ENCODE results near the gene NCOA5. TPM values are rescaled to one million over a fixed set of nuclear protein-coding genes. Genes with fewer than 3 reads are reported as not detected.

NCOA5 gene
- total RNA-seq (2011; cell fraction: chromatin; rRNA removed; ENCODE audit: low replicate concordance), result 10.4 and 11.2 TPM in 2 replicates
- total RNA-seq (2011; cell fraction: nucleolus; rRNA removed), result 6.0 and 6.8 TPM in 2 replicates
- total RNA-seq (2011; cell fraction: nucleoplasm; rRNA removed), result 5.9 and 7.0 TPM in 2 replicates
- 13.5 and 19.2 TPM in 2 replicates for total RNA-seq (2014; rRNA removed)
- total RNA-seq (2014; rRNA removed; fragmentation: Illumina TruSeq; extraction: Trizol), result 11.6 and 11.8 TPM in 2 replicates
- 16.9 and 18.5 TPM in 2 replicates for total RNA-seq (2015; rRNA removed; fragmentation: Illumina TruSeq; extraction: Trizol)
- 17.9 and 19.4 TPM in 2 replicates for total RNA-seq (2021)
- polyA plus RNA-seq (2011; rRNA removed), result 13.3 and 13.8 TPM in 2 replicates
- polyA plus RNA-seq (2011; cell fraction: cytosol; rRNA removed), result 12.9 and 16.1 TPM in 2 replicates
- 14.1 and 16.8 TPM in 2 replicates for polyA plus RNA-seq (2011; cell fraction: nucleus; rRNA removed)
- 16.3 and 19.4 TPM in 2 replicates for polyA plus RNA-seq (2012)
- polyA plus RNA-seq (2014; fragmentation: Illumina TruSeq; extraction: Trizol), result 19.9 and 22.8 TPM in 2 replicates
- polyA plus RNA-seq (2014; fragmentation: Nextera tagmentation; extraction: Ambion mirVana), result 1 to 10 TPM; 3.9 to 4.3 TPM
- polyA plus RNA-seq (2014; rRNA removed), result 12.9 and 17.8 TPM in 2 replicates
- 11.2 and 15.3 TPM in 2 replicates for polyA minus RNA-seq (2011; rRNA and poly(A)+ RNA removed)
- 8.0 and 9.6 TPM in 2 replicates for polyA minus RNA-seq (2011; cell fraction: cytosol; rRNA and poly(A)+ RNA removed)
- 4.3 and 6.8 TPM in 2 replicates for polyA minus RNA-seq (2011; cell fraction: nucleus; rRNA and poly(A)+ RNA removed)
- Bru-seq, nascent RNA, result percentile 83 among the genes with signal in this experiment
- percentile 80 among the genes with signal in this experiment for BruChase-seq, experiment 1, labeled RNA remaining after a 2-hour chase
- BruChase-seq, experiment 2, labeled RNA remaining after a 6-hour chase, result percentile 76 among the genes with signal in this experiment
- long read RNA-seq, experiment 1, transcript NCOA5-201 (8 exons, 3,220 nt), result major isoform, 22 of 115 reads
- long read RNA-seq, experiment 1, partial matches to known transcripts, result 34 of 115 reads
- long read RNA-seq, experiment 1, other reads (novel, unspliced or antisense), result 59 of 115 reads
- long read RNA-seq, experiment 2, transcript NCOA5-201 (8 exons, 3,220 nt), result major isoform, 11 of 30 reads
- long read RNA-seq, experiment 2, partial matches to known transcripts, result 4 of 30 reads
- long read RNA-seq, experiment 2, other reads (novel, unspliced or antisense), result 15 of 30 reads
- long read RNA-seq, experiment 3, partial matches to known transcripts, result 2 of 11 reads
- long read RNA-seq, experiment 3, other reads (novel, unspliced or antisense), result 5 of 11 reads

GRCh38 chr20:46089417-46090388 is at the start of gene NCOA5:
NCOA5 (minus strand) TSS chr20:46089962; CDS start chr20:46079424, 10,538 bp downstream.
- ChIA-PET POLR2A (interaction anchor here (0.6 to 2.1 kb wide), 7 partner anchors 9 to 307 kb away, joined by 3 to 18 read pairs (median 4); no protein-coding TSS in a partner anchor), CTCF (ENCODE audit: low intra/inter-chr PET ratio) (interaction anchor here (0.7 to 3.8 kb wide), 2 partner anchors 64 to 75 kb away, joined by 3 to 18 read pairs; no protein-coding TSS in a partner anchor)
- H3K4me2 ChIP-seq (ENCODE audit: insufficient read depth, low read length), result peak within 1 kb of the TSS; percentile 83
- H4K20me1 ChIP-seq (replicated peaks; ENCODE audit: control insufficient read depth, insufficient read depth, low read length), result peaks cover 19% of the 10 kb centered on the region
- peak within 1 kb of the TSS; percentile 90 to 99 for H3K9ac ChIP-seq (ENCODE audit: insufficient read depth in 1 of 2, low read depth in 2 of 2, low read length in 2 of 2)
- DNase-seq (ENCODE audit: extremely low read depth in 1 of 4, low spot score in 3 of 4) (peak; percentile 92 to 96 (median 94)), ATAC-seq (peak; percentile 95), FAIRE-seq (peak; percentile 74)
- H2AFZ ChIP-seq (ENCODE audit: low read depth, low read length), result peak within 1 kb of the TSS; percentile 95
- H3K4me1 ChIP-seq (replicated peaks in 1 of 2; ENCODE audit: control insufficient read depth in 2 of 2, insufficient read depth in 2 of 2, low read length in 2 of 2), result peaks cover 12 to 16% of the 10 kb centered on the region in 2 experiments
- BruUV-seq (replicated peaks), result no TSS peak
- in situ Hi-C loops (cut with MboI), result no loop called here
- peak within 1 kb of the TSS; percentile 98 for H3K27ac ChIP-seq (ENCODE audit: extremely low read depth, low read depth, low read length)
- no peaks in the 10 kb centered on the region for H3K9me1 ChIP-seq (ENCODE audit: control insufficient read depth, insufficient read depth, low read length)
- peaks cover 49% of the 10 kb centered on the region for H3K79me2 ChIP-seq (ENCODE audit: control insufficient read depth, insufficient read depth, low read length)
- WGBS (ENCODE audit: insufficient coverage, low coverage, missing lambda C conversion rate), result under 1% methylated on average over 72 of the region's 100 CpGs
- H3K9me3 ChIP-seq (replicated peaks; ENCODE audit: control insufficient read depth, insufficient read depth, low read depth, low read length), result no peaks in the 10 kb centered on the region
- no peaks in the 10 kb centered on the region for H3K27me3 ChIP-seq (ENCODE audit: control insufficient read depth in 2 of 2, insufficient read depth in 2 of 2, low read length in 2 of 2)
- H3K36me3 ChIP-seq (ENCODE audit: control insufficient read depth, insufficient read depth, low read length), result no peaks in the 10 kb centered on the region
- intact Hi-C loops (cut with micrococcal nuclease), result loop anchor here (5.0 kb wide), 1 partner anchor 117 kb away; the partner anchor contains the start of gene ZNF335
- peak within 1 kb of the TSS; percentile 65 for H3K4me3 ChIP-seq
- peak; percentile 89 for TF ChIP-seq NCOA6 (IDR thresholded peaks at IDR 0.05)
- TF ChIP-seq POU5F1 (IDR thresholded peaks at IDR 0.05; ENCODE audit: borderline replicate concordance, low read depth, low read length, partially characterized antibody), result no peak
- 0 out of 2 replicates have a peak, but pooled peaks have one; percentile 26 for TF ChIP-seq ETS1 (conservative IDR thresholded peaks at IDR 0.05; ENCODE audit: control insufficient read depth, low read depth, low read length)
- peak; percentile 73; the same call in 1 of the 2 replicates for TF ChIP-seq RBM34 (IDR thresholded peaks at IDR 0.05; ENCODE audit: borderline replicate concordance, insufficient read depth, low read length)
- no peak for TF ChIP-seq DEAF1 (CRISPR knock-in tag; IDR thresholded peaks at IDR 0.05)
- peak; percentile 26; the same call in 1 of the 2 replicates for TF ChIP-seq E2F5 (CRISPR knock-in tag; IDR thresholded peaks at IDR 0.05)
- TF ChIP-seq ZNF57 (CRISPR knock-in tag; IDR thresholded peaks at IDR 0.05), result no peak
- peak; percentile 70 for TF ChIP-seq SP1 (CRISPR knock-in tag; IDR thresholded peaks at IDR 0.05)
